K562 (cell line): ENCODE results near the gene NEUROD4. TPM values are rescaled to one million over a fixed set of nuclear protein-coding genes. Genes with fewer than 3 reads are reported as not detected.

ENCODE experiments used
- BMI1 ChIP-seq: fragments of 150-350 bp; IDR thresholded peaks from 2 replicates; pipeline ENCODE4 v1.6.1; 2014; ENCODE audit warnings: low read length
- EHMT2 ChIP-seq: fragments of 450-650 bp; IDR thresholded peaks from 2 replicates; pipeline ENCODE4 v1.6.1; 2018; ENCODE audit warnings: antibody characterized with exemption
- ELF1 ChIP-seq: fragments of 200-800 bp; sonication (Bioruptor generic); IDR thresholded peaks from 2 replicates; pipeline ENCODE4 v1.6.1; 2016; ENCODE audit warnings: missing genetic modification characterization, missing compliant biosample characterization
- FOXA3 ChIP-seq, 2 experiments: fragments of 450-650 bp in 1 of 2; sonication (generic) in 1 of 2; formaldehyde crosslinking; IDR thresholded peaks in 1 of 2; conservative IDR thresholded peaks in 1 of 2; 2 replicates each; pipeline versions ENCODE4 v1.4.0 to v1.8.0; 2020 to 2022; ENCODE audit warnings: mild to moderate bottlenecking in 2 of 2, missing genetic modification reagents in 1 of 2
- FOXM1 ChIP-seq, 2 experiments: fragments of 450-650 bp in 1 of 2; sonication (generic) in 1 of 2; formaldehyde crosslinking in 1 of 2; IDR thresholded peaks; 2 replicates each; pipeline versions ENCODE4 v1.6.1 to v1.9.0; 2017 to 2022; ENCODE audit warnings: low read depth in 2 of 2, mild to moderate bottlenecking in 2 of 2, missing genetic modification reagents in 1 of 2, moderate library complexity in 1 of 2
- HSF4 ChIP-seq: fragments of 250-450 bp; sonication (Bioruptor Pico); IDR thresholded peaks from 2 replicates; pipeline ENCODE4 v2.1.2; 2022; ENCODE audit warnings: mild to moderate bottlenecking, moderate library complexity, borderline replicate concordance
- KHSRP ChIP-seq: fragments of 450-650 bp; IDR thresholded peaks from 2 replicates; pipeline ENCODE4 v1.6.1; 2017
- MAFF ChIP-seq: IDR thresholded peaks from 2 replicates; pipeline ENCODE4 v1.6.1; 2012; ENCODE audit warnings: low read length, improper control_type of control experiment
- NR1H2 ChIP-seq: sonication (generic); formaldehyde crosslinking; IDR thresholded peaks from 2 replicates; pipeline ENCODE4 v1.4.0; 2020; ENCODE audit warnings: mild to moderate bottlenecking, missing genetic modification reagents
- NUFIP1 ChIP-seq: fragments of 450-650 bp; IDR thresholded peaks from 2 replicates; pipeline ENCODE4 v1.6.1; 2018; ENCODE audit not compliant: partially characterized antibody
- POLR3A ChIP-seq: IDR thresholded peaks from 2 replicates; pipeline ENCODE4 v1.6.1; 2011; ENCODE audit warnings: borderline replicate concordance, mild to moderate bottlenecking, moderate library complexity; ENCODE audit not compliant: insufficient read length, insufficient read depth; ENCODE audit errors: extremely low read depth
- PRMT5 ChIP-seq: sonication (generic); formaldehyde crosslinking; IDR thresholded peaks from 2 replicates; pipeline ENCODE4 v1.5.0; 2020; ENCODE audit warnings: missing genetic modification reagents
- RBFOX2 ChIP-seq: fragments of 200-400 bp; formaldehyde crosslinking; IDR thresholded peaks from 2 replicates; pipeline ENCODE4 v1.6.1; 2017; ENCODE audit warnings: low read depth, mild to moderate bottlenecking, low read length, moderate library complexity
- RBM22 ChIP-seq: fragments of 200-400 bp; formaldehyde crosslinking; IDR thresholded peaks from 2 replicates; pipeline ENCODE4 v1.6.1; 2018; ENCODE audit warnings: low read length, low read depth; ENCODE audit not compliant: poor library complexity, severe bottlenecking
- RFX7 ChIP-seq: fragments of 250-450 bp; sonication (Bioruptor Pico); IDR thresholded peaks from 2 replicates; pipeline ENCODE4 v1.5.1; 2021; ENCODE audit warnings: mild to moderate bottlenecking
- RHOXF2B ChIP-seq: fragments of 250-450 bp; sonication (Bioruptor Pico); conservative IDR thresholded peaks from 2 replicates; pipeline ENCODE4 v1.5.1; 2021
- ZNF143 ChIP-seq: sonication (generic); formaldehyde crosslinking; IDR thresholded peaks from 2 replicates; pipeline ENCODE4 v1.9.0; 2022; ENCODE audit warnings: mild to moderate bottlenecking, missing genetic modification reagents
- ZNF197 ChIP-seq: fragments of 200-800 bp; sonication (Bioruptor generic); IDR thresholded peaks from 2 replicates; pipeline ENCODE4 v1.6.1; 2016; ENCODE audit warnings: low read depth, missing genetic modification characterization, missing compliant biosample characterization
- ZNF311 ChIP-seq: fragments of 250-450 bp; sonication (Bioruptor Pico); IDR thresholded peaks from 2 replicates; pipeline ENCODE4 v1.4.0; 2020; ENCODE audit warnings: mild to moderate bottlenecking, moderate library complexity
- ZNF316 ChIP-seq: fragments of 450-650 bp; IDR thresholded peaks from 2 replicates; pipeline ENCODE4 v1.6.1; 2016
- polyA plus RNA-seq, 8 experiments: library from polyadenylated mRNA; depleted of rRNA in 4 of 8; stranded (reverse) in 5 of 8; unstranded in 3 of 8; fragments of >200 nt; fragmentation: Nextera tagmentation in 2 of 8; fragmentation: Illumina TruSeq in 1 of 8; extraction: Ambion mirVana in 2 of 8; extraction: Trizol in 1 of 8; gene quantifications; 2 replicates each; pipeline versions ENCODE4 v1.2.1 to v1.2.3, GENCODE V29; 2011 to 2014; ENCODE audit warnings: inconsistent platforms in 1 of 8, missing spikeins in 1 of 8
- total RNA-seq, 7 experiments: library from RNA; depleted of rRNA in 6 of 7; stranded (reverse); fragments of >200 nt in 6 of 7; fragmentation: Illumina TruSeq in 2 of 7; extraction: Trizol in 2 of 7; gene quantifications; 2 replicates each; pipeline versions ENCODE4 v1.2.1 to v1.2.3, GENCODE V29; 2011 to 2021; ENCODE audit warnings: low replicate concordance in 1 of 7
- TF ChIP-seq, protein P1 (sequence below): sonication (generic); formaldehyde crosslinking; IDR thresholded peaks from 2 replicates; pipeline ENCODE4 v1.8.1; 2023; ENCODE audit warnings: mild to moderate bottlenecking, missing genetic modification reagents
- TF ChIP-seq, protein P2 (sequence below): fragments of 250-450 bp; sonication (Bioruptor Pico); IDR thresholded peaks from 2 replicates; pipeline ENCODE4 v1.4.0; 2020; ENCODE audit warnings: borderline replicate concordance
- TF ChIP-seq, protein P3 (sequence below): conservative IDR thresholded peaks from 2 replicates; pipeline ENCODE4 v1.6.1; 2011; ENCODE audit warnings: low read depth, mild to moderate bottlenecking, low read length; ENCODE audit not compliant: control insufficient read depth
- TF ChIP-seq, protein P4 (sequence below): fragments of 450-650 bp; formaldehyde crosslinking; IDR thresholded peaks from 2 replicates; pipeline ENCODE4 v1.4.0; 2020; ENCODE audit warnings: mild to moderate bottlenecking

Gene NEUROD4
- total and polyA plus RNA-seq, 9 of the 15 experiments (the other 6 are each of a cell fraction or from before 2014, with no cell fraction given): not detected

DNA sequence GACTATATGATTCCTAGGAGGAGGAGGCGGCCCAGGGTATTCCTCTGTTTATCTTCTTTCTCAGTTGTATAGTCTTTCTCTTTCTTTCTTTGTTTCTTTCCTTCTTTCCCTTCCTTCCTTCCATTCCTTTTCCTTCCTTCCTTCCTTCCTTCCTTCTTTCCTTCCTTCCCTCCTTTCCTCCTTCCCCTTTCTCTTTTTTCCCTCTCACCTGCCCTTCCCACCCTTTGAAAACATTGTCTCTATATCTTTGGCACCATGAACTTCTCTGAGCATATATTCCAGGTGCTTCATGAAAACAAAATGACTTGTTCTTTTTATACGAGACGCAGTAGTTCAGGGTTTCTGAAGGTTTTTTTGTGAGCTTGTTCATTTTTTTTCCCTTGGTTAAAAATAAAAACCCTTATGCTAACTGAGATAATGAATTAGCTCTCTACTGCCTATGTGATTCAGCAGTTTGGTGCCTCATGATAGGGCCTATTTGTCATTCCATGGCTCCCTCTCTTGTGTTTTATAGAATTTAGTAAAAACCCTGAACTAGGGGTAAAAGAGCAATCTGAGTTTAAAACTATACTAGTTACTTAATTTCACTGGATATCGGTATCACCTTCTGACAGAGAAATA, 32.1 kb upstream of the NEUROD4 start (continued):
- TF ChIP-seq ZNF143 (CRISPR knock-in tag): no peak
- no peak for TF ChIP-seq KHSRP
- TF ChIP-seq ZNF311 (CRISPR knock-in tag): no peak
- no peak for TF ChIP-seq RBM22
- no peak for TF ChIP-seq RFX7 (CRISPR knock-in tag)
- TF ChIP-seq ZNF316: peak; percentile 83
- TF ChIP-seq BMI1: no peak
- TF ChIP-seq, protein P1, sequence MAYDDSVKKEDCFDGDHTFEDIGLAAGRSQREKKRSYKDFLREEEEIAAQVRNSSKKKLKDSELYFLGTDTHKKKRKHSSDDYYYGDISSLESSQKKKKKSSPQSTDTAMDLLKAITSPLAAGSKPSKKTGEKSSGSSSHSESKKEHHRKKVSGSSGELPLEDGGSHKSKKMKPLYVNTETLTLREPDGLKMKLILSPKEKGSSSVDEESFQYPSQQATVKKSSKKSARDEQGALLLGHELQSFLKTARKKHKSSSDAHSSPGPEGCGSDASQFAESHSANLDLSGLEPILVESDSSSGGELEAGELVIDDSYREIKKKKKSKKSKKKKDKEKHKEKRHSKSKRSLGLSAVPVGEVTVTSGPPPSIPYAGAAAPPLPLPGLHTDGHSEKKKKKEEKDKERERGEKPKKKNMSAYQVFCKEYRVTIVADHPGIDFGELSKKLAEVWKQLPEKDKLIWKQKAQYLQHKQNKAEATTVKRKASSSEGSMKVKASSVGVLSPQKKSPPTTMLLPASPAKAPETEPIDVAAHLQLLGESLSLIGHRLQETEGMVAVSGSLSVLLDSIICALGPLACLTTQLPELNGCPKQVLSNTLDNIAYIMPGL: no peak
- no peak for TF ChIP-seq NR1H2
- TF ChIP-seq RHOXF2B (CRISPR knock-in tag): no peak
- no peak for TF ChIP-seq POLR3A
- TF ChIP-seq, protein P2, sequence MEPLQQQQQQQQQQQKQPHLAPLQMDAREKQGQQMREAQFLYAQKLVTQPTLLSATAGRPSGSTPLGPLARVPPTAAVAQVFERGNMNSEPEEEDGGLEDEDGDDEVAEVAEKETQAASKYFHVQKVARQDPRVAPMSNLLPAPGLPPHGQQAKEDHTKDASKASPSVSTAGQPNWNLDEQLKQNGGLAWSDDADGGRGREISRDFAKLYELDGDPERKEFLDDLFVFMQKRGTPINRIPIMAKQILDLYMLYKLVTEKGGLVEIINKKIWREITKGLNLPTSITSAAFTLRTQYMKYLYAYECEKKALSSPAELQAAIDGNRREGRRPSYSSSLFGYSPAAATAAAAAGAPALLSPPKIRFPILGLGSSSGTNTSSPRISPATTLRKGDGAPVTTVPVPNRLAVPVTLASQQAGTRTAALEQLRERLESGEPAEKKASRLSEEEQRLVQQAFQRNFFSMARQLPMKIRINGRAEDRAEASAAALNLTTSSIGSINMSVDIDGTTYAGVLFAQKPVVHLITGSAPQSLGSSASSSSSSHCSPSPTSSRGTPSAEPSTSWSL: no peak
- no peak for TF ChIP-seq ELF1 (tag)
- peak; percentile 82 for TF ChIP-seq MAFF
- no peak for TF ChIP-seq PRMT5 (CRISPR knock-in tag)
- no peak for TF ChIP-seq ZNF197
- no peak for TF ChIP-seq FOXA3 (CRISPR knock-in tag; conservative IDR thresholded peaks at IDR 0.05 in 1 of 2, IDR thresholded peaks at IDR 0.05 in 1 of 2)
- no peak for TF ChIP-seq RBFOX2
- TF ChIP-seq NUFIP1: no peak
- no peak for TF ChIP-seq FOXM1 (IDR thresholded peaks at IDR 0.05; ENCODE audit: low read depth)
- no peak for TF ChIP-seq FOXM1 (CRISPR knock-in tag; IDR thresholded peaks at IDR 0.05; ENCODE audit: low read depth)
- TF ChIP-seq, protein P3, sequence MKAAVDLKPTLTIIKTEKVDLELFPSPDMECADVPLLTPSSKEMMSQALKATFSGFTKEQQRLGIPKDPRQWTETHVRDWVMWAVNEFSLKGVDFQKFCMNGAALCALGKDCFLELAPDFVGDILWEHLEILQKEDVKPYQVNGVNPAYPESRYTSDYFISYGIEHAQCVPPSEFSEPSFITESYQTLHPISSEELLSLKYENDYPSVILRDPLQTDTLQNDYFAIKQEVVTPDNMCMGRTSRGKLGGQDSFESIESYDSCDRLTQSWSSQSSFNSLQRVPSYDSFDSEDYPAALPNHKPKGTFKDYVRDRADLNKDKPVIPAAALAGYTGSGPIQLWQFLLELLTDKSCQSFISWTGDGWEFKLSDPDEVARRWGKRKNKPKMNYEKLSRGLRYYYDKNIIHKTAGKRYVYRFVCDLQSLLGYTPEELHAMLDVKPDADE: no peak
- TF ChIP-seq, protein P4, sequence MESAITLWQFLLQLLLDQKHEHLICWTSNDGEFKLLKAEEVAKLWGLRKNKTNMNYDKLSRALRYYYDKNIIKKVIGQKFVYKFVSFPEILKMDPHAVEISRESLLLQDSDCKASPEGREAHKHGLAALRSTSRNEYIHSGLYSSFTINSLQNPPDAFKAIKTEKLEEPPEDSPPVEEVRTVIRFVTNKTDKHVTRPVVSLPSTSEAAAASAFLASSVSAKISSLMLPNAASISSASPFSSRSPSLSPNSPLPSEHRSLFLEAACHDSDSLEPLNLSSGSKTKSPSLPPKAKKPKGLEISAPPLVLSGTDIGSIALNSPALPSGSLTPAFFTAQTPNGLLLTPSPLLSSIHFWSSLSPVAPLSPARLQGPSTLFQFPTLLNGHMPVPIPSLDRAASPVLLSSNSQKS (CRISPR knock-in tag): no peak
- TF ChIP-seq EHMT2: peak; percentile 77
- TF ChIP-seq HSF4: no peak
